B cell (primary cell): ENCODE measurements around the gene MAMLD1. TPM values are rescaled to one million over a fixed set of nuclear protein-coding genes. Genes with fewer than 3 reads are reported as not detected.

ENCODE experiments used
- ATAC-seq: fragments of 200-7000 bp; cut with Tn5 transposase; one replicate; pipeline ENCODE4 v1.10.0; 2021; ENCODE audit warnings: low read depth, mild to moderate bottlenecking, moderate number of reproducible peaks, moderate library complexity
- CTCF ChIA-PET: fragments of 350-600 bp; sonication (Branson Sonifier 250); formaldehyde crosslinking; loops from one replicate; lab custom pipeline; 2021; ENCODE audit warnings: antibody characterized with exemption, inconsistent platforms; lab: Charles Lee
- POLR2A ChIA-PET: fragments of 350-600 bp; sonication (Branson Sonifier 250); formaldehyde crosslinking; loops from one replicate; lab custom pipeline; 2021; ENCODE audit warnings: antibody characterized with exemption; lab: Charles Lee
- DNase-seq: peaks from one replicate; pipeline ENCODE4 v3.0.0; 2013
- H2AFZ ChIP-seq: 2 replicates; pipeline ENCODE4 v1.6.1; 2012; ENCODE audit warnings: mild to moderate bottlenecking, low read depth, low read length; ENCODE audit not compliant: insufficient read depth, poor library complexity, severe bottlenecking
- H3K27ac ChIP-seq, 2 donors: 1 replicate in 1 of 2; 2 replicates in 1 of 2; pipeline ENCODE4 v1.5.1; 2012 to 2013; ENCODE audit warnings: low read length in 2 of 2, mild to moderate bottlenecking in 2 of 2, moderate library complexity in 1 of 2
- H3K27me3 ChIP-seq, 4 experiments: fragments of 200-600 bp in 1 of 4; sonication (generic) in 1 of 4; replicated peaks in 1 of 4; 1 replicate in 2 of 4; 2 replicates in 2 of 4; pipeline versions ENCODE4 v1.6.1 to v1.7.0; 2013 to 2016; ENCODE audit warnings: low read length in 3 of 4, mild to moderate bottlenecking in 2 of 4, mixed read lengths in 1 of 4, moderate library complexity in 1 of 4; ENCODE audit not compliant: insufficient read depth in 4 of 4, control insufficient read depth in 3 of 4; ENCODE audit errors: control extremely low read depth in 1 of 4
- H3K36me3 ChIP-seq, 2 experiments: replicated peaks in 1 of 2; 1 replicate in 1 of 2; 2 replicates in 1 of 2; pipeline versions ENCODE4 v1.6.1 to v1.7.1; 2013; ENCODE audit warnings: low read length in 1 of 2; ENCODE audit not compliant: insufficient read depth in 2 of 2, control insufficient read depth in 1 of 2; ENCODE audit errors: control extremely low read depth in 1 of 2, extremely low read depth in 1 of 2
- H3K4me1 ChIP-seq, 2 donors: fragments of 200-600 bp in 1 of 2; sonication (generic) in 1 of 2; 1 replicate in 1 of 2; 2 replicates in 1 of 2; pipeline versions ENCODE4 v1.5.1 to v1.6.1; 2013 to 2017; ENCODE audit warnings: low read length in 2 of 2; ENCODE audit not compliant: control insufficient read depth in 2 of 2, insufficient read depth in 2 of 2
- H3K4me2 ChIP-seq: replicated peaks from 2 replicates; pipeline ENCODE3; 2012; ENCODE audit warnings: mild to moderate bottlenecking, low read depth, low read length; ENCODE audit not compliant: poor library complexity, severe bottlenecking
- H3K4me3 ChIP-seq, 5 experiments: fragments of 200-600 bp in 1 of 5; sonication (generic) in 1 of 5; 1 replicate in 3 of 5; 2 replicates in 2 of 5; pipeline versions ENCODE4 v1.5.1 to v1.7.0; 2011 to 2016; ENCODE audit warnings: low read length in 4 of 5, mild to moderate bottlenecking in 4 of 5, low read depth in 2 of 5, control low read depth in 1 of 5, moderate library complexity in 1 of 5; ENCODE audit not compliant: insufficient read depth in 1 of 5; ENCODE audit errors: control extremely low read depth in 1 of 5, extremely low read depth in 1 of 5
- H3K79me2 ChIP-seq: fragments of 200-600 bp; sonication (generic); one replicate; pipeline ENCODE4 v1.6.0; 2016; ENCODE audit warnings: low read length; ENCODE audit not compliant: control insufficient read depth, insufficient read depth
- H3K9ac ChIP-seq: fragments of 200-600 bp; sonication (generic); 2 replicates; pipeline ENCODE4 v1.6.1; 2017; ENCODE audit warnings: mild to moderate bottlenecking, low read length, moderate library complexity
- H3K9me3 ChIP-seq, 3 donors: one replicate each; pipeline versions ENCODE4 v1.6.1 to v1.7.1; 2013; ENCODE audit warnings: low read length in 2 of 3; ENCODE audit not compliant: control insufficient read depth in 2 of 3, insufficient read depth in 1 of 3; ENCODE audit errors: control extremely low read depth in 1 of 3
- H4K20me1 ChIP-seq: 2 replicates; pipeline ENCODE4 v1.6.0; 2012; ENCODE audit warnings: mild to moderate bottlenecking, low read length; ENCODE audit not compliant: insufficient read depth, control insufficient read depth, poor library complexity, severe bottlenecking
- H3K27ac Mint-ChIP-seq: one replicate; pipeline ENCODE4 v1.8.0; 2021; ENCODE audit warnings: mixed read lengths
- H3K27me3 Mint-ChIP-seq: one replicate; pipeline ENCODE4 v1.8.0; 2021; ENCODE audit warnings: mixed read lengths
- H3K4me1 Mint-ChIP-seq: one replicate; pipeline ENCODE4 v1.8.0; 2021; ENCODE audit warnings: mixed read lengths
- H3K4me3 Mint-ChIP-seq: one replicate; pipeline ENCODE4 v1.8.0; 2021; ENCODE audit warnings: mixed read lengths
- H3K9me3 Mint-ChIP-seq: one replicate; pipeline ENCODE4 v1.8.0; 2022; ENCODE audit warnings: mixed read lengths; ENCODE audit not compliant: insufficient read depth
- EZH2 ChIP-seq: IDR thresholded peaks from 2 replicates; pipeline ENCODE4 v1.6.1; 2012; ENCODE audit warnings: borderline replicate concordance, low read depth, mild to moderate bottlenecking, moderate library complexity, low read length; ENCODE audit not compliant: insufficient read depth, poor library complexity, severe bottlenecking
- WGBS: methylation state at CpG from one replicate; pipeline ENCODE4 v1.1.5; 2013; ENCODE audit warnings: missing lambda C conversion rate; ENCODE audit not compliant: insufficient coverage; 5-methylcytosine and 5-hydroxymethylcytosine counted together
- intact Hi-C: fragments of 100-400 bp; cut with micrococcal nuclease; formaldehyde crosslinking; loops from one replicate; pipeline ENCODE4 v1.10.0; 2022
- polyA plus RNA-seq: library from polyadenylated mRNA; depleted of rRNA; stranded (reverse); fragments of >200 nt; gene quantifications from 2 replicates; pipeline ENCODE4 v1.2.3, GENCODE V29; 2012
- total RNA-seq, 2 donors: library from RNA; stranded (reverse); fragments of 120-200 nt in 1 of 2; gene quantifications; 1 replicate in 1 of 2; 2 replicates in 1 of 2; pipeline versions ENCODE4 v1.2.3 to v1.2.4, GENCODE V29; 2013 to 2022
- TF ChIP-seq, protein P1 (sequence below): fragments of 200-600 bp; IDR thresholded peaks from one replicate; pipeline ENCODE4 v1.8.0; 2022; ENCODE audit warnings: antibody characterized with exemption, mild to moderate bottlenecking

The MAMLD1 gene
- total and polyA plus RNA-seq, 2 donors (not counting 1 experiment from before 2014, with no cell fraction given): 1.4 to 1.9 TPM

DNA sequence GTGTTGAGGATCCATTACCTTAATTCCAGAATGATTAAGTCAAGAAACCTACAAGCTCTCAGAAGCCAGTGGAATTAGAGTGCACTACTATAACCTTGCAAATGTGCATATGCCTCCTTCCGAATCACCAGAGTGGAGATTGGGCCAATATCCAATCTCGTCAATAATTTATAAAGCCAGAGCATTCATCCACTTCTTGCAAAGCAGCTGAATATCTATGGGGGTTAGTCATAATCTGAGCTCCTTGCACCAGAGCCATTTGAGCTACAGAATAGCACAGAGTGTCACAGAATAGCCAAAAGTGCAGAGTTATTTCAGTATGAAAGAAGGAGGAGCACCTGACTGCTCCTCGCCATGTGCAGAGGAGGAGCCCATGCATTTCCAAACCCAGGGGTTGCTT is 136.1 kb downstream of the MAMLD1 start:
- no peak for ATAC-seq
- intact Hi-C loops: no loop called here
- no peaks in the 10 kb centered on the region for H3K9me3 Mint-ChIP-seq

DNA sequence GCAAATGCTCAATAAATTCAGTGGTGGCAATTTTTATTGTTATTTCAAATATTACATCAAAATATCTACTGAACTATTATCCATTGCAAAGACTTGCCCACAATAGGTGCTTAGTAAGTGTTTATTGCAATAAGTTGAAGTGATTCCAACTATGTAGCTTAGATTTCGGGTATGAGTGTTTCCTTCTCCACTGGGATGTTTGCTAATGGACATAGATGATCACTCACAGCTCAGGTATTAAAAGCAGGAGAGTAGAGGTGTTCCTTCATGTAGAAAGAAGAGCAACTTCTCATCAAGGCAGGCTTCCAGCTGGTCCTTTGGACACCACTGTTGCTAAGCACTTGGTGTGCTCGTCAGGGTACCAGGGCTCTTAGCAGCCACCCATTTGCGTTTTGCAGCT is 139.0 kb downstream of the MAMLD1 start:
- no peaks in the 10 kb centered on the region for H4K20me1 ChIP-seq
- no peaks in the 10 kb centered on the region for H3K79me2 ChIP-seq
- no peak overlapping the region for H2AFZ ChIP-seq
- no peak overlapping the region for H3K9ac ChIP-seq
- ChIA-PET CTCF (no interaction called here), POLR2A (no interaction called here)
- Mint-ChIP-seq H3K4me1 (no peaks in the 10 kb centered on the region), H3K27ac (no peak overlapping the region), H3K27me3 (peaks cover 7% of the 10 kb centered on the region), H3K9me3 (no peaks in the 10 kb centered on the region), H3K4me3 (no peak overlapping the region)
- H3K36me3 ChIP-seq: no peaks in the 10 kb centered on the region
- no peaks in the 10 kb centered on the region for H3K4me1 ChIP-seq
- no peak overlapping the region for H3K4me2 ChIP-seq
- no peak for ATAC-seq
- no peak for DNase-seq
- 100% methylated on average over 1 of the region's 3 CpGs for WGBS
- no peaks in the 10 kb centered on the region for H3K27me3 ChIP-seq
- intact Hi-C loops: no loop called here
- H3K9me3 ChIP-seq: no peaks in the 10 kb centered on the region
- H3K4me3 ChIP-seq: no peak overlapping the region
- no peak for TF ChIP-seq EZH2
- TF ChIP-seq, protein P1, sequence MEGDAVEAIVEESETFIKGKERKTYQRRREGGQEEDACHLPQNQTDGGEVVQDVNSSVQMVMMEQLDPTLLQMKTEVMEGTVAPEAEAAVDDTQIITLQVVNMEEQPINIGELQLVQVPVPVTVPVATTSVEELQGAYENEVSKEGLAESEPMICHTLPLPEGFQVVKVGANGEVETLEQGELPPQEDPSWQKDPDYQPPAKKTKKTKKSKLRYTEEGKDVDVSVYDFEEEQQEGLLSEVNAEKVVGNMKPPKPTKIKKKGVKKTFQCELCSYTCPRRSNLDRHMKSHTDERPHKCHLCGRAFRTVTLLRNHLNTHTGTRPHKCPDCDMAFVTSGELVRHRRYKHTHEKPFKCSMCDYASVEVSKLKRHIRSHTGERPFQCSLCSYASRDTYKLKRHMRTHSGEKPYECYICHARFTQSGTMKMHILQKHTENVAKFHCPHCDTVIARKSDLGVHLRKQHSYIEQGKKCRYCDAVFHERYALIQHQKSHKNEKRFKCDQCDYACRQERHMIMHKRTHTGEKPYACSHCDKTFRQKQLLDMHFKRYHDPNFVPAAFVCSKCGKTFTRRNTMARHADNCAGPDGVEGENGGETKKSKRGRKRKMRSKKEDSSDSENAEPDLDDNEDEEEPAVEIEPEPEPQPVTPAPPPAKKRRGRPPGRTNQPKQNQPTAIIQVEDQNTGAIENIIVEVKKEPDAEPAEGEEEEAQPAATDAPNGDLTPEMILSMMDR: no peak
- H3K27ac ChIP-seq: no peak overlapping the region

More for the DNA sequence above, 136.1 kb downstream of the MAMLD1 start:
- H3K4me1 Mint-ChIP-seq: no peaks in the 10 kb centered on the region
- no peaks in the 10 kb centered on the region for H3K27me3 Mint-ChIP-seq
- ChIA-PET CTCF (interaction anchor here (1.6 kb wide), 1 partner anchor 88 kb away, joined by 4 read pairs; no protein-coding TSS in a partner anchor), POLR2A (no interaction called here)
- Histone ChIP-seq H3K9ac (no peak overlapping the region), H4K20me1 (no peaks in the 10 kb centered on the region), H3K4me2 (no peak overlapping the region), H3K79me2 (no peaks in the 10 kb centered on the region), H3K4me3 (no peak overlapping the region), H3K4me1 (no peaks in the 10 kb centered on the region), H3K27me3 (peaks cover 0 to 2% (median 0%) of the 10 kb centered on the region in 4 experiments), H3K9me3 (no peaks in the 10 kb centered on the region), H2AFZ (no peak overlapping the region), H3K27ac (no peak overlapping the region), H3K36me3 (no peaks in the 10 kb centered on the region)
- H3K4me3 Mint-ChIP-seq: no peak overlapping the region
- DNase-seq: no peak
- no peak overlapping the region for H3K27ac Mint-ChIP-seq
- TF ChIP-seq, protein P1: no peak
- no peak for TF ChIP-seq EZH2
- WGBS: no CpG with 5 or more reads among the region's 3 CpGs
